ENCODE measurements around the gene RFX7. TPM values are rescaled to one million over a fixed set of nuclear protein-coding genes. Genes with fewer than 3 reads are reported as not detected.

Gene RFX7
- total RNA-seq, 6 experiments from 2014 or later = 4.5 to 7.1 (median 5.8) TPM

DNA sequence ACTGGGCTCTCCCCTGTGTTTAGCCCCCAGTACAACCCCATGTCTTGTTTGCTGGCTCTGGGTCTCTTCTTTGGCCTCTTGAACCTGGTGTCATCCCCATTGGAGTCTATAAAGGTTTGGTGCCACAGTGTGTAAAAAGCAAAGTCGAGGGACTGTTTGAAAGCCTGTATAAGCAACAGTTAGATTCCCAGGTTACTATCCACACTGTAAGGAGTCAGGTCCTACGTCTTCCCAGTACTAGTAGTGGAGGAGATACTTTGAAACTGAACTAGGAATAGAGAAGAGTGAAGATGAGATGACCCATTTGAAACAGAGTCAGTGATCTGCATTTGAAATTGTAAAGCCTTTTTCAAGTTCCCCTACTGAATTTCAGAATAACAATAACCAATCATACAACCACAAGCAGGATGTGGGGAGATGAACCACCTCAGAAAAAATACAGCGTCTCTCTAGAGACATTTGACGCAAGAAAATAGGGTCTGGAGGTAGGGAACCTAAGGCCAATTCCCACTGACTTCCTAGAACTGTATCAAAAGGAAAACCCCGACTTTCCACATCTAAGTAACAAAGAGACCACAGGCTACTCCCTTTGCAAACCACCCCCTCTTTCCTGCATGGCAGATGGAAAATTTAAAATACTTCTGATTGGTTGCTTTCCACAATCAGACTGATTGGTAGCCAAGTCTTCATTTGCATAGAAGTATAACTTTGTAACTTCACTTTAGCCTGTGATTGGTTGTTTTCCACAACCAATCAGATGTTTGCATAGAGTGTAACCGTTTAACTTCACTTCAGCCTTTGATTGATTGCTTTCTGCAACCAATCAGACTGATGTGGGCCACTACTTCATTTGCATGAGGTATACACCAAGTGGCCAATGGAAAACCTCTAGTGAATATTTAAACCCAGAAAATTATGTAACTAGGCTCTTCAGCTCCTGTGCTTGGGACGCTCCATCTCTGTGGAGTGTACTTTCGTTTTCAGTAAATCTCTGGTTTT lies 200.4 kb downstream of the RFX7 start:
- WGBS (ENCODE audit: insufficient coverage, low coverage, low lambda C conversion rate, missing lambda C conversion rate) = 52% methylated on average over 8 of the region's 8 CpGs
- H3K9me3 ChIP-seq = no peaks in the 10 kb centered on the region
- intact Hi-C loops (cut with DNase I) = no loop called here
- no peaks in the 10 kb centered on the region for H3K36me3 ChIP-seq
- H3K4me1 ChIP-seq = no peaks in the 10 kb centered on the region
- H3K27me3 ChIP-seq = no peaks in the 10 kb centered on the region
- TF ChIP-seq CTCF (IDR thresholded peaks at IDR 0.05) (no peak), POLR2A (IDR thresholded peaks at IDR 0.05) (no peak)
- DNase-seq (no peak), ATAC-seq (peak; percentile 27 to 83 (median 70))
- H3K27ac ChIP-seq = no peak overlapping the region
- H3K4me3 ChIP-seq = peak overlapping the region in 1 of 3 donors; percentile 12

DNA sequence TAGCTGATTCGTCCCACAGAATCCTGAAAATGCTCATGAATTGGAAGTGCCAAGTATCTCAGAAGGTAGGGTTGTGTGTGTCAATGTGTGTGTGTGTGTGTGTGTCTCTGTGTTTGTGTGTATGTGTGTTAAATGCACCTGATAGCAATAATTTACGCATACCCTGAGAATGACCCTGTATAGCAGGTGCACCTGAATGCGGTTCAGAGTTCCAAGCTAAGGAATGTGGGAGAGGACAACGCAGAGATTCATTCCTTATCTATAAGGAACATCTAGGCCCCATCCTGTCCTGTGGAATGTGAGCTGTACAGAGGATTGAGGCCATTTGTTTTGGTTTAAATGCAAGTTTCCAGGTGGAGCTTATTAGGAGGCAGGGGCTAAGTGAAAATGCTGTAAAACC lies 201.2 kb downstream of the RFX7 start:
- no peaks in the 10 kb centered on the region for H3K4me1 ChIP-seq
- TF ChIP-seq POLR2A (IDR thresholded peaks at IDR 0.05) = no peak
- no peak for TF ChIP-seq CTCF (IDR thresholded peaks at IDR 0.05)
- no peak overlapping the region for H3K4me3 ChIP-seq
- no peaks in the 10 kb centered on the region for H3K9me3 ChIP-seq
- no peak overlapping the region for H3K27ac ChIP-seq
- no peaks in the 10 kb centered on the region for H3K27me3 ChIP-seq
- intact Hi-C loops (cut with DNase I) = no loop called here
- 90% methylated on average over 3 of the region's 4 CpGs for WGBS (ENCODE audit: insufficient coverage, low coverage, low lambda C conversion rate, missing lambda C conversion rate)
- H3K36me3 ChIP-seq = no peaks in the 10 kb centered on the region
- DNase-seq = no peak
- ATAC-seq = no peak

DNA sequence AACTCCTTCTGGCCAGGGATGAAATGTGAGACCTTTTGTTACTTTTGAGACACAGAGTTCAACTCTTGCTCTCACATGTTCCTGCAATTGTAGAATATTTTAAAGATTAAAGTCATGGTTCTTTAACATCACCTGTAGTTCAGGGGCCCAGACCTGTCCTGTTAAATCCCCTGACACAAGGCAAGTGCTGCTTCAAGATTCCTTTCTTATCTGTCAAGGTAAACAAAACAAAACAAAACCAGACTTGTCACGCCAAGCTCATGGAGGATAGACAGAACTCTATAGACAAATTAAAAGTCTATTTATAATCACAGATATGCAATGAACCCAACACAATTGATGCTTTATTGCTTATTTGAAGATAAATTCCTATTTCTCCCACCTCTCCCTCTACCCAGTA lies 201.6 kb downstream of the RFX7 start:
- Histone ChIP-seq H3K4me1 (no peaks in the 10 kb centered on the region), H3K4me3 (no peak overlapping the region), H3K36me3 (no peaks in the 10 kb centered on the region), H3K9me3 (no peaks in the 10 kb centered on the region), H3K27me3 (no peaks in the 10 kb centered on the region), H3K27ac (no peak overlapping the region)
- TF ChIP-seq CTCF (IDR thresholded peaks at IDR 0.05) (no peak), POLR2A (IDR thresholded peaks at IDR 0.05) (no peak)
- intact Hi-C loops (cut with DNase I) = no loop called here
- WGBS (ENCODE audit: insufficient coverage, low coverage, low lambda C conversion rate, missing lambda C conversion rate) = 83% methylated on average over 1 of the region's 1 CpG
- DNase-seq (no peak), ATAC-seq (no peak)

DNA sequence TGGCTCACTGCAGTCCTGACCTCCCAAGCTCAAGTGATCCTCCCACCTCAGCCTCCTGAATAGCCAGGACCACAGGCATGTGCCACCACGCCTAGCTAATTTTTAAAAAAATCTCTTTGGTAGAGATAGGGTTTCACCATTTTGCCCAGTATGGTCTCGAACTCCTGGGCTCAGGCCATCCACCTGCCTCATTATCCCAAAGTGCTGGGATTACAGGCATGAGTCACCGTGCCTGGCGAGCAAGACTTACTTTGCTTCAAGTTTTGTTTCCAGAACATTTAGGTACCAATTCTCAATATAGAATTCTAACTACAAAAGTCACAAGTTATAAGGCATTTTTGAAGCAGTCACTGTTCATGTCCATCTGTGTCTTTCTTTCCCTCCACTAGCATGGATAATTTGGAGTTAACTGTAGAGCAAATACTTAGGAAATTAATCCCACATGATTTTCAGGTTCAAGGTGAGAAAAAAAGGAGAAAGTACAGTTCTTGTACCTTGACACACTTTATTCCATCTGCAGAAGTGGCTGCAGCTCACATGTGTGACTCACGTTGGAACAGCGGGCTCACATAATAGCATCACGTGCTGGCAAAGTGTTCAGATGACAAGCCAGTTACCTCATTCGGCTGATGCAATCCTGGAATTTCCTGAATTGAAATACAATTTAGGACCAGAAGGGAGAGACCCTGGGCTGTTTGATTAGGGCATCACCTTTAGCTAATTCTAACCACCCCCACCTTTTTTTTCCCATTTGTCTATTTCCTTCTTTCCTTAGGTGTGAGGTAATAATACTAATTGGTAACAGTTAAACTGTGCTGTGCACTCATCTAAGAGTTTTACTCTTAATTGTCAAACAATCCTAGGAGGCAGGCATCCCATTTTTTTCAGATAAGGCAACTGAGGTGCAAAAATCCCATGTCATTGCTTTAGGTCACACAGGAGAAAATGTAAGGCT lies 203.3 kb downstream of the RFX7 start:
- Histone ChIP-seq H3K27ac (peak overlapping the region in 2 of 3 donors; percentile 11 to 35), H3K4me1 (no peaks in the 10 kb centered on the region), H3K9me3 (no peaks in the 10 kb centered on the region), H3K27me3 (no peaks in the 10 kb centered on the region), H3K4me3 (no peak overlapping the region), H3K36me3 (no peaks in the 10 kb centered on the region)
- peak; percentile 42 to 69 (median 60) for DNase-seq
- intact Hi-C loops (cut with DNase I) = no loop called here
- peak in 1 of 4 donors; percentile 11 for TF ChIP-seq CTCF (IDR thresholded peaks at IDR 0.05)
- no peak for TF ChIP-seq POLR2A (IDR thresholded peaks at IDR 0.05)
- ATAC-seq = peak; percentile 55 to 79 (median 65)
- 46% methylated on average over 8 of the region's 8 CpGs for WGBS (ENCODE audit: insufficient coverage, low coverage, low lambda C conversion rate, missing lambda C conversion rate)
